ENCODE measurements around the gene IPMK. TPM values are rescaled to one million over a fixed set of nuclear protein-coding genes. Genes with fewer than 3 reads are reported as not detected.

The IPMK gene
- total and polyA plus RNA-seq, 2 experiments from 2014 or later, result 5.5 to 17.8 TPM

DNA sequence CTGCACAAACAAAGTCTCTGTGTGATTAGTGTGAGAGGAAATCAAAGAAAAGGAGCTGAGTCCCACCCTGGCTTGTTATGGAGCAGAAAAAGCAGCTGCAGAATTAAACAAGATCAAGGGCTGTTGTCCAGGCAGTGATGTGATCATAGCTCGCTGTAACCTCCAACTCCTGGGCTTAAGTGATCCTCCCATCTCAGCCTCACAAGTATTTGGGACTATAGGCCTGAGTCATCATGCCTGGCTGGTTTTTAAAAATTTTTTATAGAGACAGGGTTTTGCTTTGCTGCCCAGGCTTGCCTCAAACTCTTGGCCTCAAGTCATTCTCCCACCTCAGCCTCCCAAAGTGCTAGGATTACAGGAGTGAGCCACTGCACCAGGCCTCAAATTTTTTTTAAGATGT is 88.9 kb downstream of the IPMK start:
- Histone ChIP-seq H3K36me3 (ENCODE audit: insufficient read depth) (no peaks in the 10 kb centered on the region), H3K4me1 (ENCODE audit: insufficient read depth) (no peaks in the 10 kb centered on the region), H3K4me3 (no peak overlapping the region), H2AFZ (no peak overlapping the region), H3F3A (replicated peaks; ENCODE audit: low read depth) (no peaks in the 10 kb centered on the region), H3K79me2 (replicated peaks; ENCODE audit: insufficient read depth) (no peaks in the 10 kb centered on the region), H3K4me2 (no peak overlapping the region), H3K9me2 (ENCODE audit: insufficient read depth) (no peaks in the 10 kb centered on the region), H3K27ac (ENCODE audit: low read depth) (no peak overlapping the region), H3K27me3 (ENCODE audit: insufficient read depth) (no peaks in the 10 kb centered on the region), H4K20me1 (replicated peaks; ENCODE audit: insufficient read depth) (no peaks in the 10 kb centered on the region)
- Mint-ChIP-seq H3K4me3 (no peak overlapping the region), H3K36me3 (ENCODE audit: low read depth) (no peaks in the 10 kb centered on the region), H3K9me3 (no peaks in the 10 kb centered on the region), H3K27ac (no peak overlapping the region), H3K27me3 (ENCODE audit: insufficient read depth, low read depth, poor library complexity) (no peaks in the 10 kb centered on the region), H3K4me1 (no peaks in the 10 kb centered on the region)
- DNase-seq (ENCODE audit: low spot score), result no peak
- ATAC-seq, result no peak
- TF ChIP-seq EZH2 (IDR thresholded peaks at IDR 0.05; ENCODE audit: low read depth, unreplicated experiment) (no peak), POLR2AphosphoS5 (IDR thresholded peaks at IDR 0.05; ENCODE audit: low read depth) (no peak), CREB1 (CRISPR knock-in tag; IDR thresholded peaks at IDR 0.05; ENCODE audit: low read depth) (no peak), STAT1 (IDR thresholded peaks at IDR 0.05; ENCODE audit: unreplicated experiment) (no peak), NANOG (IDR thresholded peaks at IDR 0.05; ENCODE audit: borderline replicate concordance) (no peak), EZH2phosphoT487 (IDR thresholded peaks at IDR 0.05; ENCODE audit: unreplicated experiment) (no peak), ZNF114 (CRISPR knock-in tag; IDR thresholded peaks at IDR 0.05) (no peak), ZNF331 (CRISPR knock-in tag; IDR thresholded peaks at IDR 0.05; ENCODE audit: low read depth) (no peak)
- TF ChIP-seq, protein P1, sequence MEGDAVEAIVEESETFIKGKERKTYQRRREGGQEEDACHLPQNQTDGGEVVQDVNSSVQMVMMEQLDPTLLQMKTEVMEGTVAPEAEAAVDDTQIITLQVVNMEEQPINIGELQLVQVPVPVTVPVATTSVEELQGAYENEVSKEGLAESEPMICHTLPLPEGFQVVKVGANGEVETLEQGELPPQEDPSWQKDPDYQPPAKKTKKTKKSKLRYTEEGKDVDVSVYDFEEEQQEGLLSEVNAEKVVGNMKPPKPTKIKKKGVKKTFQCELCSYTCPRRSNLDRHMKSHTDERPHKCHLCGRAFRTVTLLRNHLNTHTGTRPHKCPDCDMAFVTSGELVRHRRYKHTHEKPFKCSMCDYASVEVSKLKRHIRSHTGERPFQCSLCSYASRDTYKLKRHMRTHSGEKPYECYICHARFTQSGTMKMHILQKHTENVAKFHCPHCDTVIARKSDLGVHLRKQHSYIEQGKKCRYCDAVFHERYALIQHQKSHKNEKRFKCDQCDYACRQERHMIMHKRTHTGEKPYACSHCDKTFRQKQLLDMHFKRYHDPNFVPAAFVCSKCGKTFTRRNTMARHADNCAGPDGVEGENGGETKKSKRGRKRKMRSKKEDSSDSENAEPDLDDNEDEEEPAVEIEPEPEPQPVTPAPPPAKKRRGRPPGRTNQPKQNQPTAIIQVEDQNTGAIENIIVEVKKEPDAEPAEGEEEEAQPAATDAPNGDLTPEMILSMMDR (conservative IDR thresholded peaks at IDR 0.05; ENCODE audit: low read depth in 2 of 2), result no peak
- TF ChIP-seq, protein P2, sequence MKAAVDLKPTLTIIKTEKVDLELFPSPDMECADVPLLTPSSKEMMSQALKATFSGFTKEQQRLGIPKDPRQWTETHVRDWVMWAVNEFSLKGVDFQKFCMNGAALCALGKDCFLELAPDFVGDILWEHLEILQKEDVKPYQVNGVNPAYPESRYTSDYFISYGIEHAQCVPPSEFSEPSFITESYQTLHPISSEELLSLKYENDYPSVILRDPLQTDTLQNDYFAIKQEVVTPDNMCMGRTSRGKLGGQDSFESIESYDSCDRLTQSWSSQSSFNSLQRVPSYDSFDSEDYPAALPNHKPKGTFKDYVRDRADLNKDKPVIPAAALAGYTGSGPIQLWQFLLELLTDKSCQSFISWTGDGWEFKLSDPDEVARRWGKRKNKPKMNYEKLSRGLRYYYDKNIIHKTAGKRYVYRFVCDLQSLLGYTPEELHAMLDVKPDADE (IDR thresholded peaks at IDR 0.05), result no peak
- TF ChIP-seq, protein P3, sequence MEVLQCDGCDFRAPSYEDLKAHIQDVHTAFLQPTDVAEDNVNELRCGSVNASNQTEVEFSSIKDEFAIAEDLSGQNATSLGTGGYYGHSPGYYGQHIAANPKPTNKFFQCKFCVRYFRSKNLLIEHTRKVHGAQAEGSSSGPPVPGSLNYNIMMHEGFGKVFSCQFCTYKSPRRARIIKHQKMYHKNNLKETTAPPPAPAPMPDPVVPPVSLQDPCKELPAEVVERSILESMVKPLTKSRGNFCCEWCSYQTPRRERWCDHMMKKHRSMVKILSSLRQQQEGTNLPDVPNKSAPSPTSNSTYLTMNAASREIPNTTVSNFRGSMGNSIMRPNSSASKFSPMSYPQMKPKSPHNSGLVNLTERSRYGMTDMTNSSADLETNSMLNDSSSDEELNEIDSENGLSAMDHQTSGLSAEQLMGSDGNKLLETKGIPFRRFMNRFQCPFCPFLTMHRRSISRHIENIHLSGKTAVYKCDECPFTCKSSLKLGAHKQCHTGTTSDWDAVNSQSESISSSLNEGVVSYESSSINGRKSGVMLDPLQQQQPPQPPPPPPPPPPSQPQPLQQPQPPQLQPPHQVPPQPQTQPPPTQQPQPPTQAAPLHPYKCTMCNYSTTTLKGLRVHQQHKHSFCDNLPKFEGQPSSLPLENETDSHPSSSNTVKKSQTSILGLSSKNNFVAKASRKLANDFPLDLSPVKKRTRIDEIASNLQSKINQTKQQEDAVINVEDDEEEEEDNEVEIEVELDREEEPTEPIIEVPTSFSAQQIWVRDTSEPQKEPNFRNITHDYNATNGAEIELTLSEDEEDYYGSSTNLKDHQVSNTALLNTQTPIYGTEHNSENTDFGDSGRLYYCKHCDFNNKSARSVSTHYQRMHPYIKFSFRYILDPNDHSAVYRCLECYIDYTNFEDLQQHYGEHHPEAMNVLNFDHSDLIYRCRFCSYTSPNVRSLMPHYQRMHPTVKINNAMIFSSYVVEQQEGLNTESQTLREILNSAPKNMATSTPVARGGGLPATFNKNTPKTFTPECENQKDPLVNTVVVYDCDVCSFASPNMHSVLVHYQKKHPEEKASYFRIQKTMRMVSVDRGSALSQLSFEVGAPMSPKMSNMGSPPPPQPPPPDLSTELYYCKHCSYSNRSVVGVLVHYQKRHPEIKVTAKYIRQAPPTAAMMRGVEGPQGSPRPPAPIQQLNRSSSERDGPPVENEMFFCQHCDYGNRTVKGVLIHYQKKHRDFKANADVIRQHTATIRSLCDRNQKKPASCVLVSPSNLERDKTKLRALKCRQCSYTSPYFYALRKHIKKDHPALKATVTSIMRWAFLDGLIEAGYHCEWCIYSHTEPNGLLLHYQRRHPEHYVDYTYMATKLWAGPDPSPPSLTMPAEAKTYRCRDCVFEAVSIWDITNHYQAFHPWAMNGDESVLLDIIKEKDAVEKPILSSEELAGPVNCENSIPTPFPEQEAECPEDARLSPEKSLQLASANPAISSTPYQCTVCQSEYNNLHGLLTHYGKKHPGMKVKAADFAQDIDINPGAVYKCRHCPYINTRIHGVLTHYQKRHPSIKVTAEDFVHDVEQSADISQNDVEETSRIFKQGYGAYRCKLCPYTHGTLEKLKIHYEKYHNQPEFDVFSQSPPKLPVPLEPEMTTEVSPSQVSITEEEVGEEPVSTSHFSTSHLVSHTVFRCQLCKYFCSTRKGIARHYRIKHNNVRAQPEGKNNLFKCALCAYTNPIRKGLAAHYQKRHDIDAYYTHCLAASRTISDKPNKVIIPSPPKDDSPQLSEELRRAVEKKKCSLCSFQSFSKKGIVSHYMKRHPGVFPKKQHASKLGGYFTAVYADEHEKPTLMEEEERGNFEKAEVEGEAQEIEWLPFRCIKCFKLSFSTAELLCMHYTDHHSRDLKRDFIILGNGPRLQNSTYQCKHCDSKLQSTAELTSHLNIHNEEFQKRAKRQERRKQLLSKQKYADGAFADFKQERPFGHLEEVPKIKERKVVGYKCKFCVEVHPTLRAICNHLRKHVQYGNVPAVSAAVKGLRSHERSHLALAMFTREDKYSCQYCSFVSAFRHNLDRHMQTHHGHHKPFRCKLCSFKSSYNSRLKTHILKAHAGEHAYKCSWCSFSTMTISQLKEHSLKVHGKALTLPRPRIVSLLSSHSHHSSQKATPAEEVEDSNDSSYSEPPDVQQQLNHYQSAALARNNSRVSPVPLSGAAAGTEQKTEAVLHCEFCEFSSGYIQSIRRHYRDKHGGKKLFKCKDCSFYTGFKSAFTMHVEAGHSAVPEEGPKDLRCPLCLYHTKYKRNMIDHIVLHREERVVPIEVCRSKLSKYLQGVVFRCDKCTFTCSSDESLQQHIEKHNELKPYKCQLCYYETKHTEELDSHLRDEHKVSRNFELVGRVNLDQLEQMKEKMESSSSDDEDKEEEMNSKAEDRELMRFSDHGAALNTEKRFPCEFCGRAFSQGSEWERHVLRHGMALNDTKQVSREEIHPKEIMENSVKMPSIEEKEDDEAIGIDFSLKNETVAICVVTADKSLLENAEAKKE (CRISPR knock-in tag; IDR thresholded peaks at IDR 0.05), result no peak

All from GM23338 (cell line).